Measurements from ENCODE around the gene RTEL1. TPM values are rescaled to one million over a fixed set of nuclear protein-coding genes. Genes with fewer than 3 reads are reported as not detected.
A peak's percentile ranks its signal among the peaks of the same experiment; 100 is the strongest.

The RTEL1 gene
- total RNA-seq, 1 donor from 2014 or later = 20.4 TPM

- H3K4me1 Mint-ChIP-seq (ENCODE audit: low read depth) = peaks cover 24% of the 10 kb centered on the region
- H3K4me3 Mint-ChIP-seq (ENCODE audit: unreplicated experiment) = peak overlapping the region; percentile 2
- peak overlapping the region; percentile 69 for H3K27ac Mint-ChIP-seq (ENCODE audit: unreplicated experiment)
- no peak for DNase-seq (ENCODE audit: low spot score)
- TF ChIP-seq CTCF (IDR thresholded peaks at IDR 0.05) = no peak
- H3K27me3 Mint-ChIP-seq (ENCODE audit: low read depth) = no peaks in the 10 kb centered on the region
- peaks cover 3% of the 10 kb centered on the region for H3K36me3 Mint-ChIP-seq (ENCODE audit: low read depth)
- no peaks in the 10 kb centered on the region for H3K9me3 Mint-ChIP-seq (ENCODE audit: low read depth)
Observed at GRCh38 chr20:63686492-63687321, 28.6 kb downstream of the RTEL1 start.

GRCh38 chr20:63687419-63688178 lies 29.5 kb downstream of the RTEL1 start:
- H3K27ac Mint-ChIP-seq (ENCODE audit: unreplicated experiment) = no peak overlapping the region
- DNase-seq (ENCODE audit: low spot score) = no peak
- H3K9me3 Mint-ChIP-seq (ENCODE audit: low read depth) = no peaks in the 10 kb centered on the region
- no peaks in the 10 kb centered on the region for H3K27me3 Mint-ChIP-seq (ENCODE audit: low read depth)
- no peak overlapping the region for H3K4me3 Mint-ChIP-seq (ENCODE audit: unreplicated experiment)
- peaks cover 21% of the 10 kb centered on the region for H3K4me1 Mint-ChIP-seq (ENCODE audit: low read depth)
- peaks cover 3% of the 10 kb centered on the region for H3K36me3 Mint-ChIP-seq (ENCODE audit: low read depth)
- no peak for TF ChIP-seq CTCF (IDR thresholded peaks at IDR 0.05)

GRCh38 chr20:63688228-63689045 lies 30.3 kb downstream of the RTEL1 start:
- Mint-ChIP-seq H3K27ac (ENCODE audit: unreplicated experiment) (no peak overlapping the region), H3K4me1 (ENCODE audit: low read depth) (peaks cover 17% of the 10 kb centered on the region), H3K36me3 (ENCODE audit: low read depth) (peaks cover 3% of the 10 kb centered on the region), H3K27me3 (ENCODE audit: low read depth) (no peaks in the 10 kb centered on the region), H3K9me3 (ENCODE audit: low read depth) (no peaks in the 10 kb centered on the region), H3K4me3 (ENCODE audit: unreplicated experiment) (no peak overlapping the region)
- no peak for DNase-seq (ENCODE audit: low spot score)
- no peak for TF ChIP-seq CTCF (IDR thresholded peaks at IDR 0.05)

- peaks cover 12% of the 10 kb centered on the region for H3K4me1 Mint-ChIP-seq (ENCODE audit: low read depth)
- H3K36me3 Mint-ChIP-seq (ENCODE audit: low read depth) = peaks cover 5% of the 10 kb centered on the region
- no peak for TF ChIP-seq CTCF (IDR thresholded peaks at IDR 0.05)
- no peaks in the 10 kb centered on the region for H3K9me3 Mint-ChIP-seq (ENCODE audit: low read depth)
- H3K4me3 Mint-ChIP-seq (ENCODE audit: unreplicated experiment) = no peak overlapping the region
- H3K27me3 Mint-ChIP-seq (ENCODE audit: low read depth) = no peaks in the 10 kb centered on the region
- no peak for DNase-seq (ENCODE audit: low spot score)
- H3K27ac Mint-ChIP-seq (ENCODE audit: unreplicated experiment) = no peak overlapping the region
Observed at GRCh38 chr20:63689046-63690002, 31.2 kb downstream of the RTEL1 start.
